PC-9 (cell line): ENCODE measurements around the gene CEP41. TPM values are rescaled to one million over a fixed set of nuclear protein-coding genes. Genes with fewer than 3 reads are reported as not detected.
A peak's percentile ranks its signal among the peaks of the same experiment; 100 is the strongest.

Experiments
- BruUV-seq: library from RNA; stranded (reverse); fragments of 400-500 nt; replicated peaks from 2 replicates; lab custom pipeline; 2021; lab: Mats Ljungman, UMichigan
- CTCF ChIA-PET: fragments of 300-600 bp; sonication (Branson Sonifier 250); formaldehyde crosslinking; loops from one replicate; lab custom pipeline; 2022; ENCODE audit warnings: antibody characterized with exemption; lab: Charles Lee
- POLR2A ChIA-PET: fragments of 300-600 bp; sonication (Branson Sonifier 250); formaldehyde crosslinking; loops from one replicate; lab custom pipeline; 2022; ENCODE audit warnings: antibody characterized with exemption; ENCODE audit not compliant: unreplicated experiment; lab: Charles Lee
- DNase-seq, 2 experiments: peaks; one replicate each; pipeline versions ENCODE4 v3.0.0 to v3.0.0-alpha.2; 2015 to 2022; ENCODE audit warnings: mixed read lengths in 1 of 2
- H2AFZ ChIP-seq: fragments of 200-600 bp; sonication (generic); 2 replicates; pipeline ENCODE4 v1.8.1; 2017; ENCODE audit warnings: antibody characterized with exemption
- H3F3A ChIP-seq: fragments of 200-600 bp; sonication (generic); 2 replicates; pipeline ENCODE4 v1.8.1; 2017; ENCODE audit warnings: antibody characterized with exemption, mild to moderate bottlenecking, low read depth; ENCODE audit not compliant: insufficient read depth
- H3K27ac ChIP-seq: fragments of 200-600 bp; sonication (generic); 2 replicates; pipeline ENCODE4 v1.6.1; 2016; ENCODE audit warnings: mixed run types
- H3K27me3 ChIP-seq: fragments of 200-600 bp; sonication (generic); 2 replicates; pipeline ENCODE4 v1.6.1; 2016; ENCODE audit warnings: low read depth, mixed run types; ENCODE audit not compliant: insufficient read depth
- H3K36me3 ChIP-seq: fragments of 200-600 bp; sonication (generic); 2 replicates; pipeline ENCODE4 v1.6.1; 2016; ENCODE audit warnings: low read depth, mixed run types
- H3K4me1 ChIP-seq: fragments of 200-600 bp; sonication (generic); replicated peaks from 2 replicates; pipeline ENCODE4 v1.6.1; 2016; ENCODE audit warnings: mixed run types; ENCODE audit not compliant: insufficient read depth
- H3K4me2 ChIP-seq: fragments of 200-600 bp; sonication (generic); 2 replicates; pipeline ENCODE4 v1.6.1; 2017; ENCODE audit warnings: mixed run types
- H3K4me3 ChIP-seq: fragments of 200-600 bp; sonication (generic); 2 replicates; pipeline ENCODE4 v1.6.1; 2016; ENCODE audit warnings: mixed run types
- H3K79me2 ChIP-seq: fragments of 200-600 bp; sonication (generic); 2 replicates; pipeline ENCODE4 v1.6.1; 2017; ENCODE audit warnings: low read depth, mixed run types
- H3K9me2 ChIP-seq: fragments of 200-600 bp; sonication (generic); 2 replicates; pipeline ENCODE4 v1.8.1; 2017; ENCODE audit warnings: mild to moderate bottlenecking; ENCODE audit not compliant: insufficient read depth
- H3K9me3 ChIP-seq: fragments of 200-600 bp; sonication (generic); 2 replicates; pipeline ENCODE4 v1.8.1; 2016; ENCODE audit warnings: low read depth; ENCODE audit not compliant: insufficient read depth
- H4K20me1 ChIP-seq: fragments of 200-600 bp; sonication (generic); 2 replicates; pipeline ENCODE4 v1.8.1; 2017; ENCODE audit not compliant: insufficient read depth
- EZH2 ChIP-seq: fragments of 200-600 bp; sonication (generic); IDR thresholded peaks from 2 replicates; pipeline ENCODE4 v1.8.0; 2017; ENCODE audit warnings: antibody characterized with exemption, low read depth
- intact Hi-C: fragments of 100-400 bp; cut with micrococcal nuclease; formaldehyde crosslinking; loops from one replicate; pipeline ENCODE4 v1.10.0; 2022; ENCODE audit not compliant: unreplicated experiment
- total RNA-seq: library from RNA; stranded (reverse); gene quantifications from 2 replicates; pipeline ENCODE4 v1.2.3, GENCODE V29; 2021
- TF ChIP-seq, protein P1 (sequence below): fragments of 200-600 bp; sonication (generic); conservative IDR thresholded peaks from 2 replicates; pipeline ENCODE4 v1.6.1; 2017; ENCODE audit warnings: mixed run types, antibody characterized with exemption, mild to moderate bottlenecking, moderate library complexity

CEP41 gene
- total RNA-seq, 1 experiment from 2014 or later = 18.0 TPM

- no peak for DNase-seq
- TF ChIP-seq, protein P1, sequence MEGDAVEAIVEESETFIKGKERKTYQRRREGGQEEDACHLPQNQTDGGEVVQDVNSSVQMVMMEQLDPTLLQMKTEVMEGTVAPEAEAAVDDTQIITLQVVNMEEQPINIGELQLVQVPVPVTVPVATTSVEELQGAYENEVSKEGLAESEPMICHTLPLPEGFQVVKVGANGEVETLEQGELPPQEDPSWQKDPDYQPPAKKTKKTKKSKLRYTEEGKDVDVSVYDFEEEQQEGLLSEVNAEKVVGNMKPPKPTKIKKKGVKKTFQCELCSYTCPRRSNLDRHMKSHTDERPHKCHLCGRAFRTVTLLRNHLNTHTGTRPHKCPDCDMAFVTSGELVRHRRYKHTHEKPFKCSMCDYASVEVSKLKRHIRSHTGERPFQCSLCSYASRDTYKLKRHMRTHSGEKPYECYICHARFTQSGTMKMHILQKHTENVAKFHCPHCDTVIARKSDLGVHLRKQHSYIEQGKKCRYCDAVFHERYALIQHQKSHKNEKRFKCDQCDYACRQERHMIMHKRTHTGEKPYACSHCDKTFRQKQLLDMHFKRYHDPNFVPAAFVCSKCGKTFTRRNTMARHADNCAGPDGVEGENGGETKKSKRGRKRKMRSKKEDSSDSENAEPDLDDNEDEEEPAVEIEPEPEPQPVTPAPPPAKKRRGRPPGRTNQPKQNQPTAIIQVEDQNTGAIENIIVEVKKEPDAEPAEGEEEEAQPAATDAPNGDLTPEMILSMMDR = no peak
- TF ChIP-seq EZH2 = no peak
- intact Hi-C loops = no loop called here
- peaks cover 3% of the 10 kb centered on the region; the same call in 1 of the 2 replicates for H3K36me3 ChIP-seq
- H3K9me3 ChIP-seq = no peaks in the 10 kb centered on the region
- CTCF ChIA-PET = no interaction called here
- no peak overlapping the region for H3K27ac ChIP-seq
- H3K4me2 ChIP-seq = no peak overlapping the region
- no peak overlapping the region for H2AFZ ChIP-seq
- no TSS peak for BruUV-seq
- H4K20me1 ChIP-seq = no peaks in the 10 kb centered on the region
- no peaks in the 10 kb centered on the region; the same call in 1 of the 2 replicates for H3K4me1 ChIP-seq
- no peaks in the 10 kb centered on the region for H3K79me2 ChIP-seq
- H3K4me3 ChIP-seq = no peak overlapping the region
- H3K9me2 ChIP-seq = no peaks in the 10 kb centered on the region
- POLR2A ChIA-PET = no interaction called here
- 0 out of 2 replicates have a peak, but pooled peaks cover 4% of the 10 kb centered on the region for H3F3A ChIP-seq
- H3K27me3 ChIP-seq = no peaks in the 10 kb centered on the region
Measured at GRCh38 chr7:130421684-130422083, 19.1 kb downstream of the CEP41 start.

DNA sequence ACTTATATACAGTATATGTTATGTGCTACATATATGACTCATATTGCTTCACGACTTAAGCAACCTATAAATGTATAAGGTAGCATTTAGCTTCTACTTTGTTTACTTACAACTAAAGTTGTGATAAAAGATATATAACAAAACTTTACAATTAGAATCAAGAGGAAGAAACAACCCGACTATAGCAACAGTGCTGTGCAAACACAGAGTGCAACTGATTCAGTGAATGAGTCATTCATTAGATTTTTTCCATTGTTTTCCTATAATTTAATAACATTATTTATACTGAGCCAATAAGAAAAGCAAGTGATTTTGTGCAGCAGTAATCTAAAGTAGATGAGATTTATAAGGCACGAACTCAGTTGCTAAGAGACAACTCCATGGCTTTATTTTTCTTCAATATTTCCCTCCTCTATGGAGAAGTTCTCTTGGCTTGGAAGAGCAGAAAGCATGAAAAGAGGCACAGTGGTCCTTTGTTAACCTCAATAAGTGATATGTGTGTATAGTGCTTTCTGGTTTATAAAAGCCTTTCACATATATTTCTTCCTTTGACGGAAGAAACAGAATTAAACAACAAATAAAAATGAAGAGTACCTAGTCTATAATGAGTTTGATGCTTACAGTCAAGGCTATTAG, 19.8 kb downstream of the CEP41 start:
- Histone ChIP-seq H2AFZ (no peak overlapping the region), H3K79me2 (no peaks in the 10 kb centered on the region), H3K9me2 (no peaks in the 10 kb centered on the region), H3K9me3 (no peaks in the 10 kb centered on the region), H3F3A (0 out of 2 replicates have a peak, but pooled peaks cover 4% of the 10 kb centered on the region), H3K4me3 (no peak overlapping the region), H3K4me2 (0 out of 2 replicates have a peak overlapping the region, but pooled peaks have one; percentile 3), H4K20me1 (no peaks in the 10 kb centered on the region), H3K4me1 (no peaks in the 10 kb centered on the region; the same call in 1 of the 2 replicates), H3K27me3 (no peaks in the 10 kb centered on the region), H3K27ac (no peak overlapping the region), H3K36me3 (no peaks in the 10 kb centered on the region)
- TF ChIP-seq EZH2 = no peak
- TF ChIP-seq, protein P1 = no peak
- intact Hi-C loops = no loop called here
- CTCF ChIA-PET = no interaction called here
- BruUV-seq = no TSS peak
- POLR2A ChIA-PET = no interaction called here
- DNase-seq = peak in 1 of 2 experiments; percentile 44

GRCh38 chr7:130419658-130420057, 21.2 kb downstream of the CEP41 start:
- no peak overlapping the region for H3K27ac ChIP-seq
- H3K79me2 ChIP-seq = no peaks in the 10 kb centered on the region
- H3F3A ChIP-seq = 0 out of 2 replicates have a peak, but pooled peaks cover 4% of the 10 kb centered on the region
- CTCF ChIA-PET = interaction anchor here (0.5 kb wide), 1 partner anchor 98 kb away, joined by 3 read pairs; no protein-coding TSS in a partner anchor
- no peaks in the 10 kb centered on the region for H3K36me3 ChIP-seq
- intact Hi-C loops = loop anchor here (5.0 to 10.0 kb wide), 2 partner anchors 127 to 175 kb away; partner anchors contain the start of gene CPA4
- H3K9me3 ChIP-seq = no peaks in the 10 kb centered on the region
- H3K27me3 ChIP-seq = no peaks in the 10 kb centered on the region
- no peak overlapping the region for H3K4me2 ChIP-seq
- no peaks in the 10 kb centered on the region; the same call in 1 of the 2 replicates for H3K4me1 ChIP-seq
- BruUV-seq = no TSS peak
- POLR2A ChIA-PET = interaction anchor here (0.5 to 0.7 kb wide), 5 partner anchors 116 to 684 kb away, joined by 4 to 23 read pairs (median 6); partner anchors contain the start of gene CPA4
- no peak for TF ChIP-seq EZH2
- TF ChIP-seq, protein P1 = no peak
- H4K20me1 ChIP-seq = no peaks in the 10 kb centered on the region
- H3K9me2 ChIP-seq = no peaks in the 10 kb centered on the region
- H3K4me3 ChIP-seq = no peak overlapping the region
- DNase-seq = no peak
- H2AFZ ChIP-seq = no peak overlapping the region
